ENCODE data around the gene BACE2. TPM values are rescaled to one million over a fixed set of nuclear protein-coding genes. Genes with fewer than 3 reads are reported as not detected.

BACE2 gene
- total RNA-seq, 1 donor from 2014 or later: 49.5 TPM

DNA sequence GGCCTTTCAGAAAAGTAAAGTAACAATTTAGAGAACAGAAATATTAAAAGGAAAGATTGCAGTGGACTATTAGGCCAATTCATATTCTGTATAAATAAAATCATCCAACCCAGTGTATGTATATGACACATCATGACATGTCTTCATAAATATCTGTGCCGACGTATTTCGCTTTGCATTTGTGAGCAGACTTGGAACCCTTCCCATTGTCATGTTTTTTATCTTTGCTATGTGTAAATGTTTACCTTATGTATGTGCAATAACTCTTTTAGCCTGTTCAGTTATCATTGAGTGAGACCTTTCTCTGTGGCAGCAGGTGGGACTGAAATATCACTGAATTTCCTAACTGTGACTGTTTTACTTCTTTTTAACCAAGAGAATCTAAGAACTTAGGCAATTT, 90.7 kb downstream of the BACE2 start:
- H3K27me3 Mint-ChIP-seq (ENCODE audit: unreplicated experiment): no peaks in the 10 kb centered on the region
- H3K4me1 Mint-ChIP-seq (ENCODE audit: unreplicated experiment): no peaks in the 10 kb centered on the region
- H3K9me3 Mint-ChIP-seq (ENCODE audit: unreplicated experiment): peaks cover 16% of the 10 kb centered on the region
- no peak for DNase-seq (ENCODE audit: extremely low spot score, unreplicated experiment)
- no peak overlapping the region for H3K27ac Mint-ChIP-seq (ENCODE audit: unreplicated experiment)
- H3K36me3 Mint-ChIP-seq (ENCODE audit: unreplicated experiment): peaks cover 42% of the 10 kb centered on the region
- no peak for TF ChIP-seq CTCF (IDR thresholded peaks at IDR 0.05)
- H3K4me3 Mint-ChIP-seq (ENCODE audit: unreplicated experiment): no peak overlapping the region

GRCh38 chr21:41260428-41260827, 92.5 kb downstream of the BACE2 start:
- peak; percentile 54 for DNase-seq (ENCODE audit: extremely low spot score, unreplicated experiment)
- H3K4me3 Mint-ChIP-seq (ENCODE audit: unreplicated experiment): no peak overlapping the region
- peaks cover 16% of the 10 kb centered on the region for H3K9me3 Mint-ChIP-seq (ENCODE audit: unreplicated experiment)
- no peaks in the 10 kb centered on the region for H3K27me3 Mint-ChIP-seq (ENCODE audit: unreplicated experiment)
- no peak overlapping the region for H3K27ac Mint-ChIP-seq (ENCODE audit: unreplicated experiment)
- H3K36me3 Mint-ChIP-seq (ENCODE audit: unreplicated experiment): peaks cover 40% of the 10 kb centered on the region
- H3K4me1 Mint-ChIP-seq (ENCODE audit: unreplicated experiment): no peaks in the 10 kb centered on the region
- no peak for TF ChIP-seq CTCF (IDR thresholded peaks at IDR 0.05)

- no peak overlapping the region for H3K4me3 Mint-ChIP-seq (ENCODE audit: unreplicated experiment)
- TF ChIP-seq CTCF (IDR thresholded peaks at IDR 0.05): no peak
- no peak for DNase-seq (ENCODE audit: extremely low spot score, unreplicated experiment)
- peaks cover 29% of the 10 kb centered on the region for H3K36me3 Mint-ChIP-seq (ENCODE audit: unreplicated experiment)
- no peak overlapping the region for H3K27ac Mint-ChIP-seq (ENCODE audit: unreplicated experiment)
- H3K9me3 Mint-ChIP-seq (ENCODE audit: unreplicated experiment): peaks cover 13% of the 10 kb centered on the region
- no peaks in the 10 kb centered on the region for H3K4me1 Mint-ChIP-seq (ENCODE audit: unreplicated experiment)
- no peaks in the 10 kb centered on the region for H3K27me3 Mint-ChIP-seq (ENCODE audit: unreplicated experiment)
Observed at GRCh38 chr21:41267346-41267745, 99.4 kb downstream of the BACE2 start.

DNA sequence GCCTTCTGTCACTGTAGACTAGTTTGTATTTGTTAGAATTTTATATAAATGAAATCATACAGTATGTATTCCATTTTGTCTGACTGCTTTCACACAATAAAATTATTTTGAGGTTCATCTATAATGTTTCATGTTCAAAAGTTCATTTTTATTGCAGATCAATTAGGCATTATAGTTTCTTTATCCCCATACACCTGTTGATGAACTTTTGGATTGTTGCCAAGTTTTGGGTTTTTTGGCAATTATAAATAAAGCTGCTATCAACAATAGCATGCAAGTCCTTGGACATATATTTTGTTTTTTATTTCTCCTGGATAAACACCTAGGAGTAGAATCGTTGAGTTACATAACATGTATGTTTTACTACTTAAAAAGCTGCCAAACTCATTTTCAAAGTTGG, 101.6 kb downstream of the BACE2 start:
- no peaks in the 10 kb centered on the region for H3K4me1 Mint-ChIP-seq (ENCODE audit: unreplicated experiment)
- no peaks in the 10 kb centered on the region for H3K27me3 Mint-ChIP-seq (ENCODE audit: unreplicated experiment)
- no peak overlapping the region for H3K27ac Mint-ChIP-seq (ENCODE audit: unreplicated experiment)
- no peak for DNase-seq (ENCODE audit: extremely low spot score, unreplicated experiment)
- peaks cover 10% of the 10 kb centered on the region for H3K9me3 Mint-ChIP-seq (ENCODE audit: unreplicated experiment)
- H3K4me3 Mint-ChIP-seq (ENCODE audit: unreplicated experiment): no peak overlapping the region
- peaks cover 27% of the 10 kb centered on the region for H3K36me3 Mint-ChIP-seq (ENCODE audit: unreplicated experiment)
- TF ChIP-seq CTCF (IDR thresholded peaks at IDR 0.05): no peak

GRCh38 chr21:41277196-41277595, 109.2 kb downstream of the BACE2 start:
- DNase-seq (ENCODE audit: extremely low spot score, unreplicated experiment): no peak
- H3K27me3 Mint-ChIP-seq (ENCODE audit: unreplicated experiment): no peaks in the 10 kb centered on the region
- H3K4me1 Mint-ChIP-seq (ENCODE audit: unreplicated experiment): no peaks in the 10 kb centered on the region
- peaks cover 16% of the 10 kb centered on the region for H3K36me3 Mint-ChIP-seq (ENCODE audit: unreplicated experiment)
- H3K9me3 Mint-ChIP-seq (ENCODE audit: unreplicated experiment): peaks cover 8% of the 10 kb centered on the region
- H3K27ac Mint-ChIP-seq (ENCODE audit: unreplicated experiment): no peak overlapping the region
- H3K4me3 Mint-ChIP-seq (ENCODE audit: unreplicated experiment): no peak overlapping the region
- no peak for TF ChIP-seq CTCF (IDR thresholded peaks at IDR 0.05)

Measured in osteocyte (in vitro differentiated cells).